Left lobe of liver (tissue), 2 donors: ENCODE measurements around the gene TBX21. TPM values are rescaled to one million over a fixed set of nuclear protein-coding genes. Genes with fewer than 3 reads are reported as not detected.
A peak's percentile ranks its signal among the peaks of the same experiment; 100 is the strongest.
"Not testable (repeated sequence)": the region's sequence is repeated elsewhere in the genome, so short reads cannot be mapped to it uniquely, and the experiment has no call there.

ENCODE experiments used
- ATAC-seq: fragments of 200-7000 bp; cut with Tn5 transposase; one replicate; pipeline ENCODE4 v1.9.1; 2020; ENCODE audit warnings: mild to moderate bottlenecking, moderate library complexity
- DNase-seq: peaks from one replicate; pipeline ENCODE4 v3.0.0-alpha.2; 2020; ENCODE audit warnings: low spot score
- total RNA-seq: library from RNA; stranded (reverse); gene quantifications from one replicate; pipeline ENCODE4 v1.2.1, GENCODE V29; 2021
- donor health status: DM: no; HTN: no; CAD: no; lungs with moderate emphysema.
- donor health status: DM: no; HTN: yes; CAD: no.

Gene TBX21
- total RNA-seq, 1 donor from 2014 or later = 0.38 TPM

DNA sequence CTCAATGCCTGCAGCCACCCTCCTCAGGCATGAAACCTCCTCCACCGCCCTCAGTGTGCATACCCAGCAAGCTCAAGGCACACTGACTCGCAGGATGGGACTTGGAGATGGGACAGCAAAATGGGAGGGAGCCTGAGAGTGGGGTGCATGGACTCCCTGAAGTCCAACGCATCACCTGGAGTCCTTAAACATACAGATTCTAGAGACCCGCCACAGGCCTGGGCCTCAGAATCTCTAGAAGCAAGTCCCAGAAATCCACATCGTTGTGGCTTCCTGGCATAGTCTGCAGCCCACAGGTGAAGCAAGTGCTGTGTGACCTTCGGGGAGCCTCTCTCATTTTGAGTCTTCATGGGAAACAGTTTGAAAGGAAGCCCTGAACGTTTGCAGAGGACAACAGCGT is 3.6 kb upstream of the TBX21 start:
- ATAC-seq (no peak), DNase-seq (no peak)

DNA sequence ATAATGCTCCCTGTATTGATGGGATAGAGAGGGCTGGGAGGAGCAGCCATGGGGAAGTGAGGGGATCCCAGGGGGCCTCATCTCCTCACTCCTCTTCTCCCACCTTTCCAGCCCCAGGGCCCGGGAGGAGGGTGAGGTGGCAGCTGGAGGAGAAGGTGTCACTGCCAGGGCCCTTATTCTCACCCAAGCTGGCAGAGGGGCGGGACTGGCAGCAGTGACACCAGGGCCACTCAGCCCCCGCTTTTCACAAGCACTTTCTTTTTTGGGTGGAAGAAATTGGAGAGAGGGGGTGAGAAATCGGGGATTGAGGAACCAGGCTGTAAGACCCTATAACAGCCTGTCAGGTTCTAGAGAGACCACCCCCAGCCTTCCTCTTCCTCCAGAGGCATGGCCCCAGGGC is 2.4 kb upstream of the TBX21 start:
- ATAC-seq (no peak), DNase-seq (no peak)

DNA sequence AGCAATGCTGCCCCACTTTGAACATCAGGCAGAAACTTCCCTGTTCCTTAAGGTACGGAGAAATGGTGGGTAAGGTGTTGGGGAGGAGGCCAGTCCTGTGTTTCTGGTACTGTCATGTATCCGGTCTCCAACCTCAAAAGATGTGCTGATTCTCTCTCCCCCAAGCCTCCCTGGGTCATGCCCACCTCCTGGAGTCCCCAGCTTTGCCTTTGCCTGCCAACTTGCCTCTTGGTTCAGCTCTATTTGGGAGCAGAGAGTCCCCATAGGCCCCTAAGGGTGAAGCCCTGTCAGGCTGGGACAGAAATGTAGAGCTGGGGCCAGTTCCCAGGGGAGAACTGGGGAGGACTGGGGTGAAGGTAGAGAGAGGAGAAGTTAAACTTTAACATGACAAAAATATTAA is 1.6 kb upstream of the TBX21 start:
- DNase-seq = no peak
- no peak for ATAC-seq

DNA sequence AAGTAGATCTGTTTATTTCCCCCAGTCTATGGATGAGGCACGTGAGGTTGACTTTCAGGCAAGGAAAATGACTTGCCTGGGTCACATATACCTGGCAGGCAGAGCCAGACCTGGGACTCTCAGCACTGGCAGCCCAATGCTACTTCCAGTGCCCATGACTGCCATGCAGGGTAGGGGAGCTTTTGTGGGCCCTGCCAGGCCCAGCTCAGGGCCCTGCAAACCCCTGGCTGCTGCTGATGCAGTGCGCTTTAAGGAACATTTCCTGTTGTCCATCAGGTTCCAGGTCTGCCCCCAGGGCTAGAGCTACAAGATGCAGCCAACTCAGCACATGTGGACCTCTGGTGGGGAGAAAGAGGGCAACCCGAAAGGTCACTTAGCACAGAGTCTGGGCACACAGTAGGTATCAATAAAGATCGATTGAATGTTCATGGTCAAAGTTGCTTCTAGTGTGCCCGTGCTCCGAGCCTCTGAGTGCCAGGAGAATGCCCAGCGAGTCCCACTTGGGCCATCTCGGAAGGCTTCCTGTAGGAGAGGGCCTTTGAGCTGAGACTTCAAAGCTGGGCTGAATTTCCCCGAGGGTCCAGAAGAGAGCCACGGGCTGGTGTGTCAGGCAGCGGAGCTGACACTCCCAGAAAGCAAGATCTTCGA is 513 bp upstream of the TBX21 start:
- ATAC-seq (no peak), DNase-seq (no peak)

DNA sequence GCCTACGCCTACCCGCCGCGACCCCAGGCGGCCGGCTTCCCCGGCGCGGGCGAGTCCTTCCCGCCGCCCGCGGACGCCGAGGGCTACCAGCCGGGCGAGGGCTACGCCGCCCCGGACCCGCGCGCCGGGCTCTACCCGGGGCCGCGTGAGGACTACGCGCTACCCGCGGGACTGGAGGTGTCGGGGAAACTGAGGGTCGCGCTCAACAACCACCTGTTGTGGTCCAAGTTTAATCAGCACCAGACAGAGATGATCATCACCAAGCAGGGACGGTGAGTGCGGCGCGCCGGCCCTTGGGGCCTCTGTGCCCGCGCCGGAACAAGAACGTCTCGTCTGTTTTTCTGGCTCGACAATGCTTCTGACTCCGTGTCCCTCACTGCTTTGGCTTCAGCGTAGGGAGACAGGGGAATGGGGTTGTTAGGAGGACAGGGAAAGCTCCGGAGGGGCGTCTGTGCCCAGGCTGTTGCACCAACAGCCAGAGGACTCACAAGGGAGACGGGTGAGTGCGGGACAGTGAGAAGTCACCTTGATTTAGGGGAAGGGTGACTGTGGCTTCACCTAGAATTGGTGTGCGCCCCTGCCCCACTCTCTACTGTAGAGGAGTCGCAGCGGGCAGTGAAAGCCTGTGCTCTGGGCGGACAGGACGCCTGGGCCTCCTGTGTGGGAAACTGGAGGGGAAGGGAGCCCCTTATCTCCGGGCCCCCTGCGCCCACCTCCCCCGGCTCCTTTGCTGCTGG is 806 bp downstream of the TBX21 start:
- no peak for DNase-seq
- ATAC-seq = no peak

DNA sequence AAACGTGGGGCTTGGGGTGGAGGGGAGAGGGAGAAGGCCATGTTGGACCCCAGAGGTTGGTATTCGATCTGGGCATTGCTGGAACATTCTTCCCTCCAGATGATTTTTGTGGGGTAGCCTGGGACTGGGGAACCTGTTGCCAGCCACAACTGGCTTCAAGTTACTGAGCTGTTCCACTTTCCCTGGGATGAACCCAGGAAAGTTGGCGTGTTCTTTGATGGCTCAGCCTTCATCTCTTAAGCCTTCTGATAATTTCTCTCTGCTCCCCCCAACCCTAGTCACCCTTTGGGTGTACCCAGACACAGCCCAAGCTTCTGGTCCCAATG is 2.1 kb downstream of the TBX21 start:
- no peak for ATAC-seq
- no peak for DNase-seq

DNA sequence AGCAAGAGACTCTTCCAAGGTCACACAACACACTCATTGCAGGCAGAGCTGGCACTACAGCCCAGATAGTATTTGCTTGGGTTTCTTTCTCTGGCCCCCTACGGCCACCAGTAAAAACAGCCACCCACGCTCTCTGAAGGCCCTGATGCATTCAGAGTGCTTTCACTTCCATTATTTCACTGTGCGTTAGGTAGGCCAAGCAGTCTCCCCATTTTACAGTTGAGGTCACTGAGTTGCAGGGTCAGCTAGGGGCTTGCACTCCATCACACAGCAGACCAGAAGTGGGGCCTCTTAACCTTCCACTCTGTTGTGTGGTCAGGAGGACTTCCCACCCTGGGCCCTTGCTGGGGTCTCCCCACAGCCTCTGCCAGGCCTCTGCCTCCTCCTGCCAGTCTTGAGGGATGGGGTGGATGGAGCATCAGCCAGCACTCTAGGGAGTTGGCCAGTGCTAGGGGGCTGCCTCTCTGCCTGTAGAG is 2.5 kb downstream of the TBX21 start:
- ATAC-seq (no peak), DNase-seq (no peak)

DNA sequence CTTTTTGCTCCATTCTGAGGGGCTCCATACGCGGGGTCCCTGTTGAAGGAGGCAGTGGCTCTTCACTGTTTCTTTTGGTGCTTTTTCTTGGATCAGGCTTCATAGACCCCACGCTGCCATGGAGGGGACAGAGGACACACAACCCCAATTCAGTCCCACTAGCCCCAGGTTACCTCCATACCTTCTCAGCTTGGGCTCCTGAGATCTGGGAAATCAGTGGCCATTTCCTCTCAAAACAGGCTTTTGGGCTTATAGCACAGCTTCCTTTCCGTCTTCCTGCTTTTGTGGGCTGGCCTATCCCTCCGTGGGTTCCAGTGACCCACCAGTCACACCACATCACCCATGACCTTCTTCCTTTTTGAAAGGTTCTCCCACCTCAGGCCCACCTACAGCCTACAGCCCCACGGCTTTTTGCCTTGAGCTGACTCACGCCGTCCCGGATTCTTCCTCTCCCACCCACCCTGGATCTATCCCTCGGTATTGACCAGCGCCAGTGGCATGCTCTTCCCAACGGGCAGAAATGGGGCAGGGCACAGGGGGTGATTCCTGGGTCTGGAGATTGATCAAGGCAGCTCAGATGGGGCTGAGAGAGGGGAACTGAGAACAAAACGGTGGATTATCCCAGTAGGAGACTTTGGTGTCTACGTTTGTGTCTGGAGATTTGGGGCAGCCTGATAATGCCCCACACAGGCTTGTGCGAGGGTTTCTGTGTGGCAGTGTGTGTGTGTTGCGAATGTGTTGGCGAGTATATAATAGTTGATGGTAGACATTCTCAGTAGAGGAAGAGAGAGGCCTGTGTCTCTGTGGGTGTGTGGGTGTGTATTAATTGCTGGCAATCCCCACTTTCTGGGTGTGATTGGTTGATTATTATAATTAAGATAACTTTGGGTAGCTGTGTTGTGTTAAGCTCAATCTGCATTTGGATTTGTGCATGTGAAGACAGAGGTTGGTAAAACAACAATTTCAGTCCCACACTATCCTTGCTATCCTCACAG is 3.8 kb downstream of the TBX21 start:
- peak; percentile 33 for DNase-seq
- ATAC-seq = no peak

DNA sequence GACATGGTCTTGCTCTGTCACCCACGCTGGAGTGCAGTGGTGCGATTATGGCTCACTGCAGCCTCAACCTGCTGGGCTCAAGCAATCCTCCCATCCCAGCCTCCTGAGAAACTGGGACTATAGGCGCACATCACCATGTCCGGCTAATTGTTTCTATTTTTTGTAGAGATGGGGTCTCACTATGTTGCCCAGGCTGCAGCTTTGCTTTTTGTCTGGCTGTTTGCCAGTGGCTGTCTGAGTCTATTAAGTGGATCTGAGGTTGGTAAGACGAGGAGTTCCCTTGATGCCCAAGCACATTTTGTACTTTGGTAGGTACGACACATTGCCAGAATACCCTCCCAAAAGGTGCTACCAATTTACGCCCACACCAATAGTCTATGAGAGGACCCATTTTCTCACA is 5.1 kb downstream of the TBX21 start:
- DNase-seq (peak; percentile 22), ATAC-seq (no peak)

DNA sequence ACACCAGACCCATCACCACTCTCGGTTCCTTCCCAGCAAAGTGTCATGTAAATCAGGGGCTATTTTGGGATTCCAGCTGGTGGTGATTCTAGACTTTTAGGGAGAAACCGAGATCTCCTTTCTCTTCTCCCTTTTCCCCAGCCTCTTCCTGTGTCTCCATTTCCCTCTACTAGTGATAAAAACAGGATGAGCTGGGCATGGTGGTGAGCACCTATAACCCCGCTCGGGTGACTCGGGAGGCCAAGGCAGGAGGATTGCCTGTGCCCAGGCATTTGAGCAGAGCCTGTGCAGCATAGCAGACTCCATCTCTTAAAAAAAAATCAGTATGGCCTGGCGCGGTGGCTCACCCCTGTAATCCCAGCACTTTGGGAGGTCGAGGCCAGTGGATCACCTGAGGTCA is 6.1 kb downstream of the TBX21 start:
- DNase-seq (peak; percentile 27), ATAC-seq (no peak)

DNA sequence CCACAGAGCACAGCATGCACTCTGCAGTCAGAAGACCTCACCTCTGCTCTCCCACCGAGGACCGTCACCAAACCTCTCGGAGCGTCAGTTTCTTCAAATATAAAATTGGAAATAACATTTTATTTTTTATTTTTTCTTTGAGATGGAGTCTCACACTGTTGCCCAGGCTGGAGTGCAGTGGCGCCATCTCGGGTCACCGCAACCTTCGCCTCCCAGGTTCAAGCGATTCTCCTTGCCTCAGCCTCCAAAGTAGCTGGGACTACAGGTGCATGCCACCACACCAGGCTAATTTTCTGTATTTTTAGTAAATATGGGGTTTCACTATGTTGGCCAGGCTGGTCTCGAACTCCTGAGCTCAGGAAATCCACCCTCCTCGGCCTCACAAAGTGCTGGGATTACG is 6.9 kb downstream of the TBX21 start:
- not testable (repeated sequence) for DNase-seq, ATAC-seq

DNA sequence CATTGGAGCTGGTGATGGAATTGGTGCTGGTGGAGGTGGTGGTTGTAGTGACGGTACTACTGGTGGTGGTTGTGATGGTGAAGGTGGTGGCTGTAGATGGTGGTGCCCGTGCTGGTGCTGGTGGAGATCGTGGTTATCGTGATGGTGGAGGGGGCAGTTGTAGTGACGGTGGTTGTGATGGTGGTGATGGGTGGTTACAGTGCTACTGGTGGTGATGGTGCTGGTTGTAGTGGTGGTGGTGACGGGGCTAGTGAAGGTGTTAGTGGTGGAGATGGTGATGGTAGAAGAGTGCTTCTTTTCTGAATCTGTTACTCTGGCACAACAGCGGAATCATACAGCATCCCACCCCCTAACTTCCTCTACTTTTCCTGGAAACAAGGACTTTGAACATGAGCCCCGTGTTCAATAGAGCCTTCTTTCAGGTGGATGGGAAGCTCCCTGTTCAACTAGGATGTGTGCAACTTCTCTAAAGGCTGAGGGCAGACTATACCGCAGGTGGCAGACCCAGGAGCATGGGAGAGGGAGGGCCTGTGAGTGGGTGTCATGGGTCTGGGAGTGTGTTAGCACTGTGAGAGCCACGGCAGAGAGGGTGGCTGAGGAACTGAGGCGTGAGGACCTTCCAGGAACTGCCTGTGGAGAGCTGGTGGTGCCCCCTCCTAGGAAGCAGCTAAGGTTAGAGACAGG is 8.2 kb downstream of the TBX21 start:
- DNase-seq (peak; percentile 34), ATAC-seq (no peak)

DNA sequence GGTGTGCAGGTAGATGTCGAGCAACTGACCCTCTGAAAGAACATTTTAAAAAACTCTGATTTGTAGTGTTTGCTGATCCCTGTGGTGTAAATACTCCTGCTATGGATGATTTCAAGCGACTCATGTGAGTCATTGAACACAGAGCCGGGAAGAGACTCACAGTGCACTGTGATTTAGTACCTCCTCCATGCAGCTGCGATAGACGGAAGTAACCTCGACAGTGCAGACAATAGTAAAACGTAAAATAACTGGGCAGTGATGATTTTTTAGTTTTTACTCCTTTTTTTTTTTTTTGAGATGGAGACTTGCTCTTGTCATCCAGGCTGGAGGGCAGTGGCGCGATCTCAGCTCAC is 8.7 kb downstream of the TBX21 start:
- no peak for ATAC-seq
- no peak for DNase-seq

DNA sequence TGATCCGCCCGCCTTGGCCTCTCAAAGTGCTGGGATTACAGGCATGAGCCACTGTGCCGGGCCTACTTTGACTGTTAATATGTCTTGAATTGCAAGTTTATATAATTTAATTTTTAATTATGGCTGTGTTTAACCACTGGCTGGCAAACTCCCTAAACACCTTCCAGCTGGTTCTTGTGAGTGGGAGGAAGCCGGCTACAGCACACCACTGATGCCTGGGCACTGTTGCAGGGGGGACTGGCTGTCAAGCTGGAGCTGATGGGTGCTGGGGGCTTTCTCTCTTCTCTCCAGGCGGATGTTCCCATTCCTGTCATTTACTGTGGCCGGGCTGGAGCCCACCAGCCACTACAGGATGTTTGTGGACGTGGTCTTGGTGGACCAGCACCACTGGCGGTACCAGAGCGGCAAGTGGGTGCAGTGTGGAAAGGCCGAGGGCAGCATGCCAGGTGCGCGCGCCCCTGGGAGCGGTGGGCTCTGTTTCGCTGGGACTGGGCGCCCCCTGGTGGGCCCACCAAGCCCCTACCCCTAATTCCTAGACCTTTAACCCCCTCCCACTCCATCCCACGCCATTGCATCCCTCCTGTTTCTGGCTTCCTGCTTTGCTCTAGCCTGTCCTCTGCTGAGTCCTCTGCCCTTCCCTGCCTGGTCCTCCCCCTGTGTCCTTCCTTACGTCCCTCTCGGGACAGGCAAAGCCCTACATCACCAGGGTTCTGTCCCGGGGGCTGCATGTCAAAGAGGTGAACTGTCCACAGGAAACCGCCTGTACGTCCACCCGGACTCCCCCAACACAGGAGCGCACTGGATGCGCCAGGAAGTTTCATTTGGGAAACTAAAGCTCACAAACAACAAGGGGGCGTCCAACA is 9.5 kb downstream of the TBX21 start:
- DNase-seq (peak; percentile 40), ATAC-seq (no peak)

DNA sequence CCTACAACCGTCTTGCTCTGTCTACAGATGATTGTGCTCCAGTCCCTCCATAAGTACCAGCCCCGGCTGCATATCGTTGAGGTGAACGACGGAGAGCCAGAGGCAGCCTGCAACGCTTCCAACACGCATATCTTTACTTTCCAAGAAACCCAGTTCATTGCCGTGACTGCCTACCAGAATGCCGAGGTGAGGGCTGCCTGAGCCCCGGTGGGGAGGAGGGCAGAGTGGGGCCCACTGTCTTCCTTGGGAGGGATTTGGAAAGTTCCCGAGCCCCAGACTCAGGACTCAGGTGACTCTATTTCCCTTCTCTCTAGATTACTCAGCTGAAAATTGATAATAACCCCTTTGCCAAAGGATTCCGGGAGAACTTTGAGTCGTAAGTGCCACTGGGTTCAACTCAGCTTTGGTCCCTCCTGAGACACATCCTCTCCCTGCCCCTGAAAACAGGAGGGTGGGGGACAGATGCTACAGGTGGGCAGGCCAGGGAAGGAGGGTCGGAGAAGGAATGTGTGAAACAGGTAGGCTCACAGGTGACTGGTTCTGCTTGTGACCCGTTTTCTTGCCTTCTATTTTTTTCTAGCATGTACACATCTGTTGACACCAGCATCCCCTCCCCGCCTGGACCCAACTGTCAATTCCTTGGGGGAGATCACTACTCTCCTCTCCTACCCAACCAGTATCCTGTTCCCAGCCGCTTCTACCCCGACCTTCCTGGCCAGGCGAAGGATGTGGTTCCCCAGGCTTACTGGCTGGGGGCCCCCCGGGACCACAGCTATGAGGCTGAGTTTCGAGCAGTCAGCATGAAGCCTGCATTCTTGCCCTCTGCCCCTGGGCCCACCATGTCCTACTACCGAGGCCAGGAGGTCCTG is 11.4 kb downstream of the TBX21 start:
- DNase-seq = peak; percentile 33
- ATAC-seq = no peak

DNA sequence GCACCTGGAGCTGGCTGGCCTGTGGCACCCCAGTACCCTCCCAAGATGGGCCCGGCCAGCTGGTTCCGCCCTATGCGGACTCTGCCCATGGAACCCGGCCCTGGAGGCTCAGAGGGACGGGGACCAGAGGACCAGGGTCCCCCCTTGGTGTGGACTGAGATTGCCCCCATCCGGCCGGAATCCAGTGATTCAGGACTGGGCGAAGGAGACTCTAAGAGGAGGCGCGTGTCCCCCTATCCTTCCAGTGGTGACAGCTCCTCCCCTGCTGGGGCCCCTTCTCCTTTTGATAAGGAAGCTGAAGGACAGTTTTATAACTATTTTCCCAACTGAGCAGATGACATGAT is 12.0 kb downstream of the TBX21 start:
- ATAC-seq (no peak), DNase-seq (no peak)

DNA sequence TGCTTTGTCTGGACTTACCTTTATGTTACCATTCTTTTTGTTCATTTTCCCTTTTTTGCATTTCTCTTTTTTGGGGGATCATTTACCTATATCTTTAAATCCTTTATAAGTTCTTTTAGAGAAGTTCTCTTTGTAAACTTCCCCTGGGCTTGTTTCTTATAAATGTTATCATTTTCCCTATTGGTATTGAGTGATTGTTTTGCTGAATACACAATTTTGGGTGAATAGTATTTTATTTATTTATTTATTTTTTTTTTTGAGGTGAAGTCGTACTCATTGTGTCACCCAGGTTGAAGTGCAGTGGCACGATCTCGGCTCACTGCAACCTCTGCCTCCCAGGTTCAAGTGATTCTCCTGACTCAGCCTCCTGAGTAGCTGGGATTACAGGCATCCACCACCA is 18.4 kb downstream of the TBX21 start:
- no peak for ATAC-seq
- no peak for DNase-seq

DNA sequence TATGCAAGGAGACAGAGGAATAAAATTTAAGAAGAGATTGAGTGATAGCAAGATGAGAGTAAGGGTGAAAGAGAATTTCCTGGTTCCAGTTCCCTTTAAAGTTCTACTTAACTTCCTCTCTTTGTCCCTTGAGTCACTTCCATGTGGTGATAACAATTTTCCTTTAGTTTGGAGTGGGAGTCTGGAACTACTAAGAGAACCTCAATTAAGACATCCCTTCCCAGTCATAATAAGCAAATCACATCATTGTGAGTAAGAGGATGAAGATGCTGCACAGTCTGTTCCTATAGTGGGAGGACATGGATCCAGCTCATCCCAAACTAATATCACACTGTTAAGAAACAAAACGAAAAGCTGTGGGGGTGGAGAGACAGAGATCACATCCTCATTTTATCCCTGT is 24.4 kb downstream of the TBX21 start:
- DNase-seq (no peak), ATAC-seq (no peak)

DNA sequence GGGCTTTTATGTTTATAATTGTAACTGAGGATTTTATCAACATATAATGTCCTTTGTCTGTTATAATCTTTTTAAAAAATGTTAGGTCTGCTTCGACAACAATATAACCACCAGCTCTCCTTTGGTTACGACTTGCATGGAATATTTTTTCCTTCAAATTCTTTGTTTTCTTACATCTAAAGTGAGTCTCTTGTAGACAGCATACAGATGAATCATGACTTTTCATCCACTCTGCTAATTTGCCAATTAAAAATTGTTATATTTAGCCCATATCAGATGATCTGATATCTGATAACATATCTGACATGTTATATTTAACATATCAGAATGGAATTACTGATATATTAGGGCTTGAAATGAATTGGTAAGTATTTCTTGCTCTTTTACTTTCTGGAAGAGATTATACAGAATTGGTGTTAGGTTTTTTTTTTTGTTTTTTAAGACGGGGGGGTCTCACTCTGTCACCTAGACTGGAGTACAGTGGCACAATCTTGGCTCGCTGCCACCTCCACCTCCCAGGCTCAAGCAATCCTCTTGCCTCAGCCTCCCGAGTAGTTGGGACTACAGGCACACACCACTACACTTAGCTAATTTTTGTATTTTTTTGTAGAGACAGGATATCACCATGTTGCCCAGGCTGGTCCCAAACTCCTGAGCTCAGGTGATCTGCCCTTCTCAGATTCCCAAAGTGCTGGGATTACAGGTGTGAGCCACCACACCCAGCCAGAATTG is 27.5 kb downstream of the TBX21 start:
- no peak for ATAC-seq
- DNase-seq = no peak
